Natural killer cell (primary cell): Measurements from ENCODE around the gene GALNT17. TPM values are rescaled to one million over a fixed set of nuclear protein-coding genes. Genes with fewer than 3 reads are reported as not detected.

Experiments used
- ATAC-seq, 3 donors: fragments of 150-1000 bp in 2 of 3; fragments of 200-7000 bp in 1 of 3; cut with Tn5 transposase; 1 replicate in 1 of 3; 2 replicates in 2 of 3; pipeline ENCODE4 v1.10.0; 2021; ENCODE audit warnings: mild to moderate bottlenecking in 2 of 3, moderate library complexity in 2 of 3
- DNase-seq, 2 donors: peaks; one replicate each; pipeline versions ENCODE4 v3.0.0 to v3.0.0-alpha.2; 2013 to 2021; ENCODE audit warnings: mixed read lengths in 1 of 2
- H3K27ac ChIP-seq: one replicate; pipeline ENCODE4 v1.5.1; 2013; ENCODE audit warnings: mild to moderate bottlenecking, low read length
- H3K27me3 ChIP-seq: one replicate; pipeline ENCODE4 v1.6.1; 2013; ENCODE audit warnings: low read length; ENCODE audit not compliant: control insufficient read depth, insufficient read depth
- H3K36me3 ChIP-seq: one replicate; pipeline ENCODE4 v1.6.1; 2013; ENCODE audit warnings: low read length; ENCODE audit not compliant: control insufficient read depth, insufficient read depth
- H3K4me1 ChIP-seq: one replicate; pipeline ENCODE4 v1.6.1; 2013; ENCODE audit warnings: low read length; ENCODE audit not compliant: control insufficient read depth, insufficient read depth
- H3K4me3 ChIP-seq: one replicate; pipeline ENCODE4 v1.5.1; 2013; ENCODE audit warnings: low read length
- H3K9me3 ChIP-seq: one replicate; pipeline ENCODE4 v1.6.1; 2013; ENCODE audit warnings: low read length; ENCODE audit not compliant: control insufficient read depth, insufficient read depth
- H3K27ac Mint-ChIP-seq, 2 donors: one replicate each; pipeline ENCODE4 v1.8.0; 2022; ENCODE audit warnings: mild to moderate bottlenecking in 2 of 2, mixed read lengths in 2 of 2, moderate library complexity in 1 of 2
- H3K27me3 Mint-ChIP-seq, 2 donors: one replicate each; pipeline ENCODE4 v1.8.0; 2022; ENCODE audit warnings: low read depth in 2 of 2, mixed read lengths in 2 of 2
- H3K36me3 Mint-ChIP-seq: one replicate; pipeline ENCODE4 v1.8.0; 2022; ENCODE audit warnings: mixed read lengths
- H3K4me1 Mint-ChIP-seq, 2 donors: one replicate each; pipeline ENCODE4 v1.8.0; 2022; ENCODE audit warnings: mixed read lengths in 2 of 2
- H3K4me3 Mint-ChIP-seq: one replicate; pipeline ENCODE4 v1.8.0; 2022; ENCODE audit warnings: mild to moderate bottlenecking, moderate library complexity, mixed read lengths
- H3K9me3 Mint-ChIP-seq, 2 donors: one replicate each; pipeline ENCODE4 v1.8.0; 2022; ENCODE audit warnings: mixed read lengths in 2 of 2
- WGBS: methylation state at CpG from one replicate; pipeline ENCODE4 v1.1.7; 2013; ENCODE audit warnings: missing lambda C conversion rate; ENCODE audit not compliant: insufficient coverage; 5-methylcytosine and 5-hydroxymethylcytosine counted together
- intact Hi-C: fragments of 100-400 bp; cut with micrococcal nuclease; formaldehyde crosslinking; loops from one replicate; pipeline ENCODE4 v1.14.2; 2022
- total RNA-seq, 4 donors: library from RNA; stranded (reverse); fragments of 120-200 nt in 1 of 4; gene quantifications; one replicate each; pipeline versions ENCODE4 v1.2.3 to v1.2.4, GENCODE V29; 2013 to 2022
- TF ChIP-seq, protein P1 (sequence below): fragments of 200-600 bp; IDR thresholded peaks from one replicate; pipeline ENCODE4 v1.8.0; 2022; ENCODE audit warnings: antibody characterized with exemption

The GALNT17 gene
- total RNA-seq, 3 donors from 2014 or later (not counting 1 experiment from before 2014, with no cell fraction given): not detected

- 96% methylated on average over 6 of the region's 7 CpGs for WGBS
- intact Hi-C loops: no loop called here
Observed at GRCh38 chr7:71526106-71526505, 394.2 kb downstream of the GALNT17 start.

DNA sequence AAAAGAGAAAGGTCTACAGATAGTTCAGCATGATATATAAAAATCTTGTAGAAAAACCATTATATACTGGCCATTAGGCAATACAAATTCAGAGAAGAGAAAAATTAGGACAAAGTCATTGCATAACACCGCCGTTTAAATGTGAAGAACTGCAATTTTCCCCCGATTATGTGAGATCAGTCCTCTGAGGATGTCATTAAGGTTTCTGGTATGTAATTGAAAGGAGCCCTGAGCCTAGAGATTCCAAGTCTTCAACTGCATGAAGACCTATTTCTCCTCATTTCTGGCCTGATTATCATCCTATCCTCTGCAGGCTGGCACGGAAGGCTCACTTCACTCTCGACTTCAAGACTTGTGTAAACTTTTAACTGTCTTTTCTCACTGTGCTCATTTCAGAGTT lies 395.3 kb downstream of the GALNT17 start:
- H3K4me3 ChIP-seq: no peak overlapping the region
- intact Hi-C loops: no loop called here
- peaks cover 7 to 9% of the 10 kb centered on the region in 2 donors for H3K9me3 Mint-ChIP-seq
- H3K27me3 Mint-ChIP-seq: no peaks in the 10 kb centered on the region
- no peaks in the 10 kb centered on the region for H3K27me3 ChIP-seq
- no peak overlapping the region for H3K4me3 Mint-ChIP-seq
- no peaks in the 10 kb centered on the region for H3K36me3 Mint-ChIP-seq
- H3K27ac Mint-ChIP-seq: no peak overlapping the region
- H3K4me1 ChIP-seq: no peaks in the 10 kb centered on the region
- TF ChIP-seq, protein P1, sequence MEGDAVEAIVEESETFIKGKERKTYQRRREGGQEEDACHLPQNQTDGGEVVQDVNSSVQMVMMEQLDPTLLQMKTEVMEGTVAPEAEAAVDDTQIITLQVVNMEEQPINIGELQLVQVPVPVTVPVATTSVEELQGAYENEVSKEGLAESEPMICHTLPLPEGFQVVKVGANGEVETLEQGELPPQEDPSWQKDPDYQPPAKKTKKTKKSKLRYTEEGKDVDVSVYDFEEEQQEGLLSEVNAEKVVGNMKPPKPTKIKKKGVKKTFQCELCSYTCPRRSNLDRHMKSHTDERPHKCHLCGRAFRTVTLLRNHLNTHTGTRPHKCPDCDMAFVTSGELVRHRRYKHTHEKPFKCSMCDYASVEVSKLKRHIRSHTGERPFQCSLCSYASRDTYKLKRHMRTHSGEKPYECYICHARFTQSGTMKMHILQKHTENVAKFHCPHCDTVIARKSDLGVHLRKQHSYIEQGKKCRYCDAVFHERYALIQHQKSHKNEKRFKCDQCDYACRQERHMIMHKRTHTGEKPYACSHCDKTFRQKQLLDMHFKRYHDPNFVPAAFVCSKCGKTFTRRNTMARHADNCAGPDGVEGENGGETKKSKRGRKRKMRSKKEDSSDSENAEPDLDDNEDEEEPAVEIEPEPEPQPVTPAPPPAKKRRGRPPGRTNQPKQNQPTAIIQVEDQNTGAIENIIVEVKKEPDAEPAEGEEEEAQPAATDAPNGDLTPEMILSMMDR: no peak
- no peaks in the 10 kb centered on the region for H3K4me1 Mint-ChIP-seq
- H3K9me3 ChIP-seq: peaks cover 2% of the 10 kb centered on the region
- DNase-seq: no peak
- no peak for ATAC-seq
- 93% methylated on average over 5 of the region's 5 CpGs for WGBS
- no peaks in the 10 kb centered on the region for H3K36me3 ChIP-seq
- H3K27ac ChIP-seq: no peak overlapping the region

More at GRCh38 chr7:71526106-71526505, 394.2 kb downstream of the GALNT17 start:
- no peak for ATAC-seq
- no peaks in the 10 kb centered on the region for H3K36me3 Mint-ChIP-seq
- no peak overlapping the region for H3K27ac ChIP-seq
- H3K4me3 Mint-ChIP-seq: no peak overlapping the region
- no peak overlapping the region for H3K27ac Mint-ChIP-seq
- peaks cover 2% of the 10 kb centered on the region for H3K9me3 ChIP-seq
- no peaks in the 10 kb centered on the region for H3K27me3 ChIP-seq
- H3K4me3 ChIP-seq: no peak overlapping the region
- no peaks in the 10 kb centered on the region for H3K4me1 Mint-ChIP-seq
- H3K27me3 Mint-ChIP-seq: no peaks in the 10 kb centered on the region
- H3K36me3 ChIP-seq: no peaks in the 10 kb centered on the region
- H3K4me1 ChIP-seq: no peaks in the 10 kb centered on the region
- H3K9me3 Mint-ChIP-seq: peaks cover 7 to 14% of the 10 kb centered on the region in 2 donors
- TF ChIP-seq, protein P1: no peak
- DNase-seq: no peak

DNA sequence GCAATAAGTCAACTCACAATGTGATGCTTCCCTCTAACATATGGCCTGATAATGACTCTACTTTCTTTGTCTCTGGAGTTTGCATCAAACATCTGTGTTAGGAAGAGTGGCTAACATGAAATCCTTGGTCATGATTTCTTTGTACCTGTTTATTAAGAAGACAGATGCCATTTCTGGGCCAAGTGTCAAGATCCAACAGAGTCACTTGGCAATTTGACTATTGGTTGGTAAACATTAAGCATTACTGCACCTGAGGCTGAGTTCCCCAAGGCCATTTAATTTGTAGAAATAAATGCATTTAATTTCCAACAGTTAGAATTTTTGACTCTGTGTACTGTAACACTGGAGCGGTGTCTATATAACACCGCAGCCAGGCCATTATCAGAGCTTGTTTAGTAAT lies 403.7 kb downstream of the GALNT17 start:
- DNase-seq (no peak), ATAC-seq (no peak)
- Mint-ChIP-seq H3K27me3 (no peaks in the 10 kb centered on the region), H3K36me3 (no peaks in the 10 kb centered on the region), H3K27ac (no peak overlapping the region), H3K4me1 (no peaks in the 10 kb centered on the region), H3K4me3 (no peak overlapping the region), H3K9me3 (peaks cover 6 to 10% of the 10 kb centered on the region in 2 donors)
- TF ChIP-seq, protein P1: no peak
- no peaks in the 10 kb centered on the region for H3K27me3 ChIP-seq
- H3K36me3 ChIP-seq: no peaks in the 10 kb centered on the region
- no peak overlapping the region for H3K27ac ChIP-seq
- peaks cover 8% of the 10 kb centered on the region for H3K9me3 ChIP-seq
- 96% methylated on average over 2 of the region's 2 CpGs for WGBS
- no peak overlapping the region for H3K4me3 ChIP-seq
- H3K4me1 ChIP-seq: no peaks in the 10 kb centered on the region
- intact Hi-C loops: no loop called here

GRCh38 chr7:71538210-71538609 lies 406.3 kb downstream of the GALNT17 start:
- no peaks in the 10 kb centered on the region for H3K36me3 ChIP-seq
- H3K9me3 ChIP-seq: peaks cover 8% of the 10 kb centered on the region
- Mint-ChIP-seq H3K9me3 (peaks cover 6 to 10% of the 10 kb centered on the region in 2 donors), H3K36me3 (no peaks in the 10 kb centered on the region), H3K4me3 (no peak overlapping the region), H3K4me1 (no peaks in the 10 kb centered on the region), H3K27ac (no peak overlapping the region), H3K27me3 (no peaks in the 10 kb centered on the region)
- no peaks in the 10 kb centered on the region for H3K27me3 ChIP-seq
- intact Hi-C loops: no loop called here
- TF ChIP-seq, protein P1: no peak
- no peaks in the 10 kb centered on the region for H3K4me1 ChIP-seq
- 39% methylated on average over 11 of the region's 11 CpGs for WGBS
- H3K4me3 ChIP-seq: no peak overlapping the region
- DNase-seq (no peak), ATAC-seq (no peak)
- H3K27ac ChIP-seq: no peak overlapping the region
